GM12892 (cell line): ENCODE results near the gene SLC30A5.

Experiments
- POLR2A ChIP-seq: IDR thresholded peaks from 2 replicates; pipeline ENCODE4 v1.6.1; 2011; ENCODE audit warnings: low read depth, low read length, control low read depth
- POLR2AphosphoS5 ChIP-seq: IDR thresholded peaks from 2 replicates; pipeline ENCODE4 v1.6.1; 2011; ENCODE audit warnings: low read depth, low read length, control low read depth

DNA sequence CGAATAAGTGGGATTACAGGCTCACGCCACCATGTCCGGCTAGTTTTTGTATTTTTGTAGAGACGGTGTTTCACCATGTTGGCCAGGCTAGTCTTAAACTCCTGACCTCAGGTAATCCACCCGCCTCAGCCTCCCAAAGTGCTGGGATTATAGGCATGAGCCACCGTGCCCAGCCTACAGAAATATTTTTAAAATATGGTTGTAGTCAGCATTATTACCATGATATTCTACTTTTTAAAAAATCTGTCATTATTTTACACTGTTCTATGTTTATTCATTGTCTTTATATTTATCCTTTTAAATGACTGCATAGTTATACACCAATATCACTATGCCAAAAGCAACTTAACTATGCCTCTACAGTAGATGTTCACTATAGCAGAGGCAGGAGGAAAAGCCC is 41.6 kb upstream of the SLC30A5 start:
- TF ChIP-seq POLR2AphosphoS5: no peak
- no peak for TF ChIP-seq POLR2A
